Measurements from ENCODE around the gene JAKMIP2.

JAKMIP2 gene

GRCh38 chr5:147786142-147786541 lies 3.6 kb upstream of the JAKMIP2 start:
- Histone ChIP-seq H3K27me3 (ENCODE audit: insufficient read depth, low read length) (no peaks in the 10 kb centered on the region), H3K27ac (ENCODE audit: low read depth, low read length) (no peak overlapping the region)
- WGBS, result 83% methylated on average over 1 of the region's 2 CpGs

GRCh38 chr5:147784146-147784987 lies 1.8 kb upstream of the JAKMIP2 start:
- Histone ChIP-seq H3K27ac (ENCODE audit: low read depth, low read length) (no peak overlapping the region), H3K9me3 (ENCODE audit: insufficient read depth, low read depth, low read length) (no peaks in the 10 kb centered on the region), H3K4me3 (ENCODE audit: low read length) (no peak overlapping the region), H3K4me1 (ENCODE audit: insufficient read depth, low read length) (peaks cover 31% of the 10 kb centered on the region), H3K27me3 (ENCODE audit: insufficient read depth, low read length) (no peaks in the 10 kb centered on the region), H3K36me3 (ENCODE audit: insufficient read depth, low read length) (no peaks in the 10 kb centered on the region), H3K9ac (ENCODE audit: low read depth, low read length) (no peak overlapping the region)
- 86% methylated on average over 2 of the region's 8 CpGs for WGBS

More at GRCh38 chr5:147786142-147786541, 3.6 kb upstream of the JAKMIP2 start:
- H3K36me3 ChIP-seq (ENCODE audit: insufficient read depth, low read length), result no peaks in the 10 kb centered on the region
- H3K4me1 ChIP-seq (ENCODE audit: insufficient read depth, low read length), result peaks cover 13% of the 10 kb centered on the region
- H3K4me3 ChIP-seq (ENCODE audit: low read length), result no peak overlapping the region
- no peaks in the 10 kb centered on the region for H3K9me3 ChIP-seq (ENCODE audit: insufficient read depth, low read depth, low read length)
- no peak overlapping the region for H3K9ac ChIP-seq (ENCODE audit: low read depth, low read length)

GRCh38 chr5:147780924-147781573 lies 1.5 kb downstream of the JAKMIP2 start:
- WGBS, result 63% methylated on average over 5 of the region's 5 CpGs
- H3K9me3 ChIP-seq (ENCODE audit: insufficient read depth, low read depth, low read length), result no peaks in the 10 kb centered on the region
- no peaks in the 10 kb centered on the region for H3K36me3 ChIP-seq (ENCODE audit: insufficient read depth, low read length)
- H3K4me3 ChIP-seq (ENCODE audit: low read length), result peak overlapping the region; percentile 89
- H3K4me1 ChIP-seq (ENCODE audit: insufficient read depth, low read length), result peaks cover 31% of the 10 kb centered on the region
- peak overlapping the region; percentile 36; the same call in 1 of the 2 replicates for H3K27ac ChIP-seq (ENCODE audit: low read depth, low read length)
- H3K9ac ChIP-seq (ENCODE audit: low read depth, low read length), result peak overlapping the region; percentile 28; the same call in 1 of the 2 replicates
- H3K27me3 ChIP-seq (ENCODE audit: insufficient read depth, low read length), result no peaks in the 10 kb centered on the region

- H3K4me1 ChIP-seq (ENCODE audit: insufficient read depth, low read length), result peaks cover 33% of the 10 kb centered on the region
- H3K4me3 ChIP-seq (ENCODE audit: low read length), result no peak overlapping the region
- H3K36me3 ChIP-seq (ENCODE audit: insufficient read depth, low read length), result no peaks in the 10 kb centered on the region
- no peak overlapping the region for H3K9ac ChIP-seq (ENCODE audit: low read depth, low read length)
- no peaks in the 10 kb centered on the region for H3K9me3 ChIP-seq (ENCODE audit: insufficient read depth, low read depth, low read length)
- H3K27ac ChIP-seq (ENCODE audit: low read depth, low read length), result no peak overlapping the region
- no peaks in the 10 kb centered on the region for H3K27me3 ChIP-seq (ENCODE audit: insufficient read depth, low read length)
- WGBS, result 86% methylated on average over 1 of the region's 1 CpG
Measured at GRCh38 chr5:147779694-147780093, 2.8 kb downstream of the JAKMIP2 start.

- no peaks in the 10 kb centered on the region for H3K36me3 ChIP-seq (ENCODE audit: insufficient read depth, low read length)
- no peaks in the 10 kb centered on the region for H3K27me3 ChIP-seq (ENCODE audit: insufficient read depth, low read length)
- peaks cover 31% of the 10 kb centered on the region for H3K4me1 ChIP-seq (ENCODE audit: insufficient read depth, low read length)
- no peaks in the 10 kb centered on the region for H3K9me3 ChIP-seq (ENCODE audit: insufficient read depth, low read depth, low read length)
- H3K4me3 ChIP-seq (ENCODE audit: low read length), result no peak overlapping the region
- H3K27ac ChIP-seq (ENCODE audit: low read depth, low read length), result no peak overlapping the region
- no peak overlapping the region for H3K9ac ChIP-seq (ENCODE audit: low read depth, low read length)
- WGBS, result 100% methylated on average over 4 of the region's 4 CpGs
Measured at GRCh38 chr5:147776989-147777388, 5.5 kb downstream of the JAKMIP2 start.

GRCh38 chr5:147773587-147773986 lies 8.9 kb downstream of the JAKMIP2 start:
- Histone ChIP-seq H3K9me3 (ENCODE audit: insufficient read depth, low read depth, low read length) (no peaks in the 10 kb centered on the region), H3K27ac (ENCODE audit: low read depth, low read length) (no peak overlapping the region), H3K27me3 (ENCODE audit: insufficient read depth, low read length) (no peaks in the 10 kb centered on the region), H3K4me3 (ENCODE audit: low read length) (no peak overlapping the region), H3K36me3 (ENCODE audit: insufficient read depth, low read length) (no peaks in the 10 kb centered on the region), H3K4me1 (ENCODE audit: insufficient read depth, low read length) (peaks cover 5% of the 10 kb centered on the region), H3K9ac (ENCODE audit: low read depth, low read length) (no peak overlapping the region)
- 98% methylated on average over 2 of the region's 2 CpGs for WGBS

GRCh38 chr5:147773139-147773538 lies 9.4 kb downstream of the JAKMIP2 start:
- 91% methylated on average over 6 of the region's 6 CpGs for WGBS
- Histone ChIP-seq H3K9me3 (ENCODE audit: insufficient read depth, low read depth, low read length) (no peaks in the 10 kb centered on the region), H3K4me3 (ENCODE audit: low read length) (no peak overlapping the region), H3K9ac (ENCODE audit: low read depth, low read length) (no peak overlapping the region), H3K27ac (ENCODE audit: low read depth, low read length) (no peak overlapping the region), H3K27me3 (ENCODE audit: insufficient read depth, low read length) (no peaks in the 10 kb centered on the region), H3K36me3 (ENCODE audit: insufficient read depth, low read length) (no peaks in the 10 kb centered on the region), H3K4me1 (ENCODE audit: insufficient read depth, low read length) (peaks cover 5% of the 10 kb centered on the region)

GRCh38 chr5:147767048-147767447 lies 15.5 kb downstream of the JAKMIP2 start:
- H3K4me1 ChIP-seq (ENCODE audit: insufficient read depth, low read length), result peaks cover 5% of the 10 kb centered on the region; the same call in 1 of the 2 replicates
- WGBS, result 98% methylated on average over 4 of the region's 4 CpGs
- H3K36me3 ChIP-seq (ENCODE audit: insufficient read depth, low read length), result no peaks in the 10 kb centered on the region

GRCh38 chr5:147763791-147764525 lies 18.6 kb downstream of the JAKMIP2 start:
- no peak overlapping the region for H3K27ac ChIP-seq (ENCODE audit: low read depth, low read length)
- peaks cover 23% of the 10 kb centered on the region for H3K4me1 ChIP-seq (ENCODE audit: insufficient read depth, low read length)
- no peaks in the 10 kb centered on the region for H3K9me3 ChIP-seq (ENCODE audit: insufficient read depth, low read depth, low read length)
- WGBS, result 89% methylated on average over 4 of the region's 4 CpGs
- H3K27me3 ChIP-seq (ENCODE audit: insufficient read depth, low read length), result no peaks in the 10 kb centered on the region
- H3K4me3 ChIP-seq (ENCODE audit: low read length), result no peak overlapping the region
- H3K36me3 ChIP-seq (ENCODE audit: insufficient read depth, low read length), result no peaks in the 10 kb centered on the region
- no peak overlapping the region for H3K9ac ChIP-seq (ENCODE audit: low read depth, low read length)

More at GRCh38 chr5:147767048-147767447, 15.5 kb downstream of the JAKMIP2 start:
- no peaks in the 10 kb centered on the region for H3K27me3 ChIP-seq (ENCODE audit: insufficient read depth, low read length)
- H3K9me3 ChIP-seq (ENCODE audit: insufficient read depth, low read depth, low read length), result no peaks in the 10 kb centered on the region
- H3K27ac ChIP-seq (ENCODE audit: low read depth, low read length), result no peak overlapping the region
- no peak overlapping the region for H3K4me3 ChIP-seq (ENCODE audit: low read length)
- no peak overlapping the region for H3K9ac ChIP-seq (ENCODE audit: low read depth, low read length)

GRCh38 chr5:147760086-147760875 lies 22.2 kb downstream of the JAKMIP2 start:
- Histone ChIP-seq H3K27ac (ENCODE audit: low read depth, low read length) (no peak overlapping the region), H3K9ac (ENCODE audit: low read depth, low read length) (no peak overlapping the region), H3K27me3 (ENCODE audit: insufficient read depth, low read length) (no peaks in the 10 kb centered on the region), H3K36me3 (ENCODE audit: insufficient read depth, low read length) (no peaks in the 10 kb centered on the region), H3K4me1 (ENCODE audit: insufficient read depth, low read length) (peaks cover 23% of the 10 kb centered on the region), H3K4me3 (ENCODE audit: low read length) (no peak overlapping the region), H3K9me3 (ENCODE audit: insufficient read depth, low read depth, low read length) (no peaks in the 10 kb centered on the region)
- 57% methylated on average over 2 of the region's 2 CpGs for WGBS
